ENCODE results near the gene SCP2D1. TPM values are rescaled to one million over a fixed set of nuclear protein-coding genes. Genes with fewer than 3 reads are reported as not detected.

The SCP2D1 gene
- total and polyA plus RNA-seq, 2 donors (not counting 1 experiment from before 2014, with no cell fraction given) = not detected

DNA sequence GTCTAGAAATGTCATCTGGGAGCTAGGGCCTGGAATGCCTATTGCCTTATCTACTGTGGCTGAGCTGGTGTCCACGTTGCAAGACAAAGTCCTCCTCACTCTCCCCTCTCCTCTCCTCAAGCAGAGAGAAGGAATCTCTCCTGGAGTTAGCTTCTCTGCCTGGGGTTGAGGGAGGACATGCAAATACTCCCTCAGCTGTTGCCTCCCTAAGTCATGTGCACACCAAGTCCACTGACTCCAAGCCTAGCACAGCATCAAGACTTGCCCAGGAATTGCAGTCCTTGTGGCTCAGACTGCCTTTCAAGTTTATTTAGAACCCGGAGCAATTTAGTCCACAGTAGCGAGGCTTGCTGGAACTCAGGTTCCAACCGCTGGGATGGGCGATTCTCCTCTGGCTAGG is 38.0 kb upstream of the SCP2D1 start:
- Histone ChIP-seq H3K79me2 (ENCODE audit: control insufficient read depth, insufficient read depth, low read length) (no peaks in the 10 kb centered on the region), H3K4me2 (replicated peaks; ENCODE audit: low read depth, low read length, poor library complexity, severe bottlenecking) (no peak overlapping the region), H3K27ac (ENCODE audit: low read length in 2 of 2) (no peak overlapping the region), H3K4me1 (ENCODE audit: control insufficient read depth in 2 of 2, insufficient read depth in 2 of 2, low read length in 2 of 2) (no peaks in the 10 kb centered on the region), H3K36me3 (replicated peaks in 1 of 2; ENCODE audit: control extremely low read depth in 1 of 2, control insufficient read depth in 1 of 2, extremely low read depth in 1 of 2, insufficient read depth in 2 of 2, low read length in 1 of 2) (no peaks in the 10 kb centered on the region), H3K27me3 (replicated peaks in 1 of 4; ENCODE audit: control extremely low read depth in 1 of 4, control insufficient read depth in 3 of 4, insufficient read depth in 4 of 4, low read length in 3 of 4) (peaks cover 0 to 8% (median 0%) of the 10 kb centered on the region in 4 experiments), H2AFZ (ENCODE audit: insufficient read depth, low read depth, low read length, poor library complexity, severe bottlenecking) (no peak overlapping the region), H3K9ac (ENCODE audit: low read length) (no peak overlapping the region), H3K4me3 (ENCODE audit: control extremely low read depth in 1 of 5, extremely low read depth in 1 of 5, insufficient read depth in 1 of 5, low read depth in 2 of 5, low read length in 4 of 5) (no peak overlapping the region), H4K20me1 (ENCODE audit: control insufficient read depth, insufficient read depth, low read length, poor library complexity, severe bottlenecking) (no peaks in the 10 kb centered on the region), H3K9me3 (ENCODE audit: control extremely low read depth in 1 of 3, control insufficient read depth in 2 of 3, insufficient read depth in 1 of 3, low read length in 2 of 3) (no peaks in the 10 kb centered on the region)
- CTCF ChIA-PET = no interaction called here
- no peaks in the 10 kb centered on the region for H3K9me3 Mint-ChIP-seq (ENCODE audit: insufficient read depth)
- 100% methylated on average over 4 of the region's 5 CpGs for whole genome bisulfite sequencing (ENCODE audit: insufficient coverage)
- H3K4me1 Mint-ChIP-seq = no peaks in the 10 kb centered on the region
- intact Hi-C loops (cut with micrococcal nuclease) = no loop called here
- no peak overlapping the region for H3K4me3 Mint-ChIP-seq
- POLR2A ChIA-PET = no interaction called here
- peaks cover 4% of the 10 kb centered on the region for H3K27me3 Mint-ChIP-seq
- TF ChIP-seq EZH2 (IDR thresholded peaks at IDR 0.05; ENCODE audit: borderline replicate concordance, insufficient read depth, low read depth, low read length, poor library complexity, severe bottlenecking) = no peak
- TF ChIP-seq, protein P1, sequence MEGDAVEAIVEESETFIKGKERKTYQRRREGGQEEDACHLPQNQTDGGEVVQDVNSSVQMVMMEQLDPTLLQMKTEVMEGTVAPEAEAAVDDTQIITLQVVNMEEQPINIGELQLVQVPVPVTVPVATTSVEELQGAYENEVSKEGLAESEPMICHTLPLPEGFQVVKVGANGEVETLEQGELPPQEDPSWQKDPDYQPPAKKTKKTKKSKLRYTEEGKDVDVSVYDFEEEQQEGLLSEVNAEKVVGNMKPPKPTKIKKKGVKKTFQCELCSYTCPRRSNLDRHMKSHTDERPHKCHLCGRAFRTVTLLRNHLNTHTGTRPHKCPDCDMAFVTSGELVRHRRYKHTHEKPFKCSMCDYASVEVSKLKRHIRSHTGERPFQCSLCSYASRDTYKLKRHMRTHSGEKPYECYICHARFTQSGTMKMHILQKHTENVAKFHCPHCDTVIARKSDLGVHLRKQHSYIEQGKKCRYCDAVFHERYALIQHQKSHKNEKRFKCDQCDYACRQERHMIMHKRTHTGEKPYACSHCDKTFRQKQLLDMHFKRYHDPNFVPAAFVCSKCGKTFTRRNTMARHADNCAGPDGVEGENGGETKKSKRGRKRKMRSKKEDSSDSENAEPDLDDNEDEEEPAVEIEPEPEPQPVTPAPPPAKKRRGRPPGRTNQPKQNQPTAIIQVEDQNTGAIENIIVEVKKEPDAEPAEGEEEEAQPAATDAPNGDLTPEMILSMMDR (IDR thresholded peaks at IDR 0.05) = no peak
- DNase-seq (no peak), ATAC-seq (ENCODE audit: low read depth) (no peak)
- no peak overlapping the region for H3K27ac Mint-ChIP-seq

DNA sequence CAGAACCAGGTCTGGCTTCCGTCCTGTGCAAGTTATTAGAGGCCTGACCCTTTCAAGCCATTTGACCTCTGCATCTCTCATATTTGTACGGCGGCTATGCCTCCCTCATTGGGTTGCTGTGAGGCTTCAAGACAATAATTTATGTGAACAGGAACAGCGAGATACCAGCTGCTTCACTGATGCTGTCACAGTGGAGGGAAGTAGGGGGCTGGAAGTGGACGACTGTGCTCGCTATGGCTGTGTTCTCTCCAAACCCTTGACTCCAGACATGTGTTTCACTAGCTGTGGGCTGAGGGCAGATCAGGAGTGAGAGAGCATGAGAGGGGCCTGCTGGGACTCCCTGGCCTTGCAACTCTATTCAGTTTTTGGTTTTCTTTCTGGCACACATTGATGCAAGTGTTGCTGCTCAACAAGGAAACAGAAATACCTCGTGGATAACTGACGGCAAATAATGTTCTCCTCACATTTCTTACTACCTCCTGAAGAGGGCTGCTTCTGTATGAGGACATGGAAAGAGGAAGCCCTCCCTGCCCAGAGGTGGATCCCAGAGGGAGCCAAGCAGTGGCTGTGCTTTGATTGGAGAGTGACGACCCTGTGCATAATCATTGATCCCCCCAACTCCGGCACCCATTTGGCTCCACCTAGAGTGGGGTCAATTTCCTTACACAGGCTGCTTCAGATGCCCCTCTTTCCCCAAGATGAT is 34.7 kb upstream of the SCP2D1 start:
- ATAC-seq (ENCODE audit: low read depth) = no peak

More for the DNA sequence above, 34.7 kb upstream of the SCP2D1 start:
- Mint-ChIP-seq H3K27ac (no peak overlapping the region), H3K27me3 (peaks cover 4% of the 10 kb centered on the region), H3K4me3 (no peak overlapping the region), H3K4me1 (no peaks in the 10 kb centered on the region), H3K9me3 (ENCODE audit: insufficient read depth) (no peaks in the 10 kb centered on the region)
- H3K36me3 ChIP-seq (replicated peaks in 1 of 2; ENCODE audit: control extremely low read depth in 1 of 2, control insufficient read depth in 1 of 2, extremely low read depth in 1 of 2, insufficient read depth in 2 of 2, low read length in 1 of 2) = no peaks in the 10 kb centered on the region
- H3K4me2 ChIP-seq (replicated peaks; ENCODE audit: low read depth, low read length, poor library complexity, severe bottlenecking) = no peak overlapping the region
- DNase-seq = no peak
- peaks cover 0 to 4% (median 0%) of the 10 kb centered on the region in 4 experiments for H3K27me3 ChIP-seq (replicated peaks in 1 of 4; ENCODE audit: control extremely low read depth in 1 of 4, control insufficient read depth in 3 of 4, insufficient read depth in 4 of 4, low read length in 3 of 4)
- H4K20me1 ChIP-seq (ENCODE audit: control insufficient read depth, insufficient read depth, low read length, poor library complexity, severe bottlenecking) = no peaks in the 10 kb centered on the region
- H3K9me3 ChIP-seq (ENCODE audit: control extremely low read depth in 1 of 3, control insufficient read depth in 2 of 3, insufficient read depth in 1 of 3, low read length in 2 of 3) = no peaks in the 10 kb centered on the region
- H3K9ac ChIP-seq (ENCODE audit: low read length) = no peak overlapping the region
- ChIA-PET POLR2A (no interaction called here), CTCF (no interaction called here)
- intact Hi-C loops (cut with micrococcal nuclease) = no loop called here
- no peaks in the 10 kb centered on the region for H3K4me1 ChIP-seq (ENCODE audit: control insufficient read depth in 2 of 2, insufficient read depth in 2 of 2, low read length in 2 of 2)
- WGBS (ENCODE audit: insufficient coverage) = 83% methylated on average over 6 of the region's 10 CpGs
- H3K79me2 ChIP-seq (ENCODE audit: control insufficient read depth, insufficient read depth, low read length) = no peaks in the 10 kb centered on the region
- TF ChIP-seq EZH2 (IDR thresholded peaks at IDR 0.05; ENCODE audit: borderline replicate concordance, insufficient read depth, low read depth, low read length, poor library complexity, severe bottlenecking) = no peak
- TF ChIP-seq, protein P1 (IDR thresholded peaks at IDR 0.05) = no peak
- no peak overlapping the region for H3K27ac ChIP-seq (ENCODE audit: low read length in 2 of 2)
- no peak overlapping the region for H2AFZ ChIP-seq (ENCODE audit: insufficient read depth, low read depth, low read length, poor library complexity, severe bottlenecking)
- no peak overlapping the region for H3K4me3 ChIP-seq (ENCODE audit: control extremely low read depth in 1 of 5, extremely low read depth in 1 of 5, insufficient read depth in 1 of 5, low read depth in 2 of 5, low read length in 4 of 5)

Data from B cell (primary cell).